NCI-H2107 treated with DMSO at 0.1 percent for 48 hours (cell line): ENCODE results near the gene C1QTNF9.
"Not testable (repeated sequence)": the region's sequence is repeated elsewhere in the genome, so short reads cannot be mapped to it uniquely, and the experiment has no call there.

ENCODE experiments used
- DNase-seq: peaks from one replicate; lab custom pipeline; 2025; ENCODE audit not compliant: unreplicated experiment; lab: John Stamatoyannopoulos, UW

C1QTNF9 gene

GRCh38 chr13:24281188-24282008, 28.0 kb upstream of the C1QTNF9 start:
- DNase-seq = no peak

- DNase-seq = no peak
Observed at GRCh38 chr13:24282256-24282655, 27.1 kb upstream of the C1QTNF9 start.

- DNase-seq = no peak
Observed at GRCh38 chr13:24284889-24285565, 24.4 kb upstream of the C1QTNF9 start.

- DNase-seq = no peak
Observed at GRCh38 chr13:24286624-24287023, 22.8 kb upstream of the C1QTNF9 start.

- DNase-seq = no peak
Observed at GRCh38 chr13:24287748-24288287, 21.6 kb upstream of the C1QTNF9 start.

- DNase-seq = no peak
Observed at GRCh38 chr13:24288870-24289269, 20.5 kb upstream of the C1QTNF9 start.

- no peak for DNase-seq
Observed at GRCh38 chr13:24290280-24290932, 19.0 kb upstream of the C1QTNF9 start.

GRCh38 chr13:24292481-24292880, 16.9 kb upstream of the C1QTNF9 start:
- DNase-seq = no peak

GRCh38 chr13:24293746-24294145, 15.6 kb upstream of the C1QTNF9 start:
- no peak for DNase-seq

- no peak for DNase-seq
Observed at GRCh38 chr13:24299488-24300114, 9.8 kb upstream of the C1QTNF9 start.

- DNase-seq = no peak
Observed at GRCh38 chr13:24301434-24301833, 7.9 kb upstream of the C1QTNF9 start.

- DNase-seq = no peak
Observed at GRCh38 chr13:24301911-24302310, 7.5 kb upstream of the C1QTNF9 start.

- no peak for DNase-seq
Observed at GRCh38 chr13:24304620-24305019, 4.8 kb upstream of the C1QTNF9 start.

GRCh38 chr13:24306632-24307031, 2.7 kb upstream of the C1QTNF9 start:
- DNase-seq = no peak

- no peak for DNase-seq
Observed at GRCh38 chr13:24307211-24308067, 1.9 kb upstream of the C1QTNF9 start.

- no peak for DNase-seq
Observed at GRCh38 chr13:24308068-24308445, 1.3 kb upstream of the C1QTNF9 start.

- DNase-seq = no peak
Observed at GRCh38 chr13:24308488-24309020, 826 bp upstream of the C1QTNF9 start.

GRCh38 chr13:24313439-24313838, 4.1 kb downstream of the C1QTNF9 start:
- DNase-seq = no peak

- DNase-seq = not testable (repeated sequence)
Observed at GRCh38 chr13:24317835-24318234, 8.5 kb downstream of the C1QTNF9 start.

GRCh38 chr13:24318878-24319277, 9.5 kb downstream of the C1QTNF9 start:
- not testable (repeated sequence) for DNase-seq
